GM21528 (cell line): ENCODE data around the gene VPS39.

ENCODE experiments used
- ATAC-seq: cut with Tn5 transposase; IDR thresholded peaks from one replicate; pipeline ENCODE4 v1.9.1; 2021; ENCODE audit warnings: mild to moderate bottlenecking, moderate library complexity; ENCODE audit not compliant: unreplicated experiment, low FRiP score

VPS39 gene

DNA sequence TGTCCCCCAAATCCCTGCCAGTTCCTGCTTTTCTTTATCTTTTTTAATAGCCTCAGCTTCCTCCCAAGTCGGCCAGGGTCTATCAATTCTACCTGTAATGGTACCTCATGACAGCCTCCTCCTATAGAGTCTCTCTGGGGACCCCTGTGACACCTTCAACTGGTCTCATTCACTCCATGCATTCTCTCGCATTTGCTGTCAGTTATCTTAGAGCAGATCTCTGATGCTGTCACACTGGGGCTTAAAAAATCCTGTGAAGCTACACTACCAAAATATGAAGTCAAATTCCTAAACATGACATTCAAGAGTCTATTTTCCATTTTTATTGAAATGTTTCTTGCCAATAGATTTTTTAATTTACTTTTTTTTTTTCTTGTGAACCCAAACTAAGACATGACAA is 5.5 kb downstream of the VPS39 start:
- no peak for ATAC-seq

DNA sequence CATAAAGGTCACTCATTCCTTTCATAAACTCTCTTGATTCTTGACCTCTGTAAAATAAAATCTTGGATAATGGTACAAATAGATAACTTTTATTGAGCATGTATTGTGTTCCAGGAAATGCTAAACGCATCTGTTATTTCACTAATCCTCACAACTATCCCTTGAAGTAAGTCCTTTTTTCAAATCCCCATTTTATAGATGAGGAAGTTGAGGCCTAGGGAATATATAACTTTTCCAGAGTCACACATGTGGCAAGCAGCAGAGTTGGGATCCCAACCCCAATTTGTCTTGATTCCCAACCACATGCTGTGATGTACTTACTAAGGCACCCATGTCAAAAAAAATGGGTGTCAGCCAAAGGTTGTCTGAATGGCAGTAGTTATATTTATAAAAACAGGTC is 6.3 kb downstream of the VPS39 start:
- no peak for ATAC-seq

DNA sequence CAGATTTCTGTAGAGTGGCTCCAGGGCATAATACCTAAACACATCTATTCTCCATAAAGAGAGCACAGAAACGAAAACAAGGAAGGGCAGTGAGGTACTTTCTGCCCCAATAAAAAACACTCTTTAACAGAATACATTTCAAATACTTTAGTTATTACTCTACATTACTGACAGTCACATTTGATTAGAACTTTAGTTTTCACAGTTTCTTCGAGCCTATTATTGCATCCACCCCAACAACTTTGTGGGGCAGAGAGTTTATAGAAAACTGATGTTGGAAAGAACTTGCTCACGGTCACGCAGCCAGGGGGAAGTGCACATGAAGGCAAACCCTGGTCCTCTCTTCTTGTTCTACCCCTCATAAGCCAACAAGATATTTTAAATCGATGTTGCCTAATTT is 9.0 kb downstream of the VPS39 start:
- ATAC-seq, result no peak

DNA sequence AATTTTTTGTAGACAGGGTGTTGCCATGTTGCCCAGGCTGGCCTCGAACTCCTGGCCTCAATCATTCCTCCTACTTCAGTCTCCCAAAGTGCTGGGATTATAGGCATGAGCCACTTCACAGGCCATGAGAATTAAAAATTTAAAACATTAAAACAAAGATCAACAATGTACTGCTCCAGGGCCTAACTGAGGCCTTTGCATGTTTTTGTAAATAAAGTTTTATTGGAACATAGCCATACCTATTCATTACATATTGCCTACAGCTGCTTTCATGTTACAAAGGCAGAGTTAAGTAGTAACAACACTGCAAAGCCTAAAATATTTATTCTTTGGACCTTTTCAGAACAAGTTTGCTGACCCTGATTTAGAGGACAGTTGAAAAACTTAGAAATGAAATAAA is 9.6 kb downstream of the VPS39 start:
- ATAC-seq, result no peak

DNA sequence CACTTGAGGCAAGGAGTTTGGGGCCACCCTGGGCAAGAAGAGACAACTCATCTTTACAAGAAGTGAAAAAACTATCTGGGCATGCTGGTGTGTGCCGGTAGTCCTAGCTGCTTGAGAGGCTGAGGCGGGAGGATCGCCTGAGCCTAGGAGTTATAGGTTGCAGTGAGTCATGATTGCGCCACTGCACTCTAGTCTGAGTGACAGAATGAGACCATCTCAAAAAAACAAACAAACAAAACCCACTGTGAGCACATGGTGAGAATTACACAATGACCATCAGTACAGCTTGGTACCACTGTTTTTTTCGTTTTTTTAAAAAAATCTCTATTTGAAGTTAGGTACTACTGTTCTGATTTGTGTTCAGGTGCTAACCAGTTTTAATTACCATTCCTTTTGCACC is 13.6 kb downstream of the VPS39 start:
- no peak for ATAC-seq

DNA sequence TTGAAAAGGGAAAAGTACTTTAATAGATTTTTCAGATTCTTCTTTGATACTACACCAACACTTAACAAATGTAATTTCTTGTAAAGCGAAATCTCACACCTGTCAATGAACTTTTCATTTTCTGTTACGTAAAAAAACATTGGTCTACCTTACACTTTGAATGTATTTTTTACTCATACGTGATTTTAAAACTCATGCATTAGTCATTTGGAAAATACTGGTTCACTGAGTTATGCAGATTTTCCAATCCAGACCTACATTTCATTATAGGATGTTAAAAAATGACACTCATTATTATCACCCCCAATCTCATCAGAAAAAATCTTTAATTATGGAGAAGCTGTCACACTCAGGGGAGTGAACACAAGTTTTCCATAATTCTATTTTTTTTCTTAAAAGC is 14.7 kb downstream of the VPS39 start:
- no peak for ATAC-seq

DNA sequence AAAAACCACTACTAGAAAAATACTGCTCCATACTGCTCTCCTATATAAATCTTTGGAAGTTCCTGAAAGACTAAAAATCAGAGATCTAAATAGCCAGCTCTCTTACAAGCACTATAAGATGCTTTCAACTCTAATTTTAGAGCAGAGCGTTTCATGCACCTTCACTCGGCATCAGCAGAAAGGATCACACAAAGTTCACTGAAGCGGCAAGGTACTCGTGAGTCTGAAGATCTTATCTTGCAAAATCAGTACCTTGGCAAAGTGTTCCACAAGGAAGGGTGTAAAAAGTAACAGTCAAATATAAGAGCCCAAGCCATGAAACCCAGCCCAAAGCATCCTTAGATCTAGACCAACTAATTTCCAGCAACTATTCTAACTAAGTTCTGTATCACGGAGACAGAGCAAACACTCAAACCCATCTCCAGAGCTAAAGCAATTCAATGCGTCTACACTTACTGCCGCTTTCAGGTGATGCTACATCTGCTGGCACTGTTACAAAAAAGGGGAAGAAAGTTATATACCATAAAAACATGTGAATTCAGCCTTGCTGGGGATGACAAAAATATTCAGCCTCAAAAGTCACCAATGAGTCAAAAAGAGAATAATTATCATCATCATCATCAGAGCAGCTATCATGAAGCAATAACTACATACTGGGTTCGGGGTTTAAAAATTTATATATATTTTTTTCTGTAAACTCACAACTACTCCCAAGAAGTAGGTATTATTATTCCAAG is 16.3 kb downstream of the VPS39 start:
- no peak for ATAC-seq

DNA sequence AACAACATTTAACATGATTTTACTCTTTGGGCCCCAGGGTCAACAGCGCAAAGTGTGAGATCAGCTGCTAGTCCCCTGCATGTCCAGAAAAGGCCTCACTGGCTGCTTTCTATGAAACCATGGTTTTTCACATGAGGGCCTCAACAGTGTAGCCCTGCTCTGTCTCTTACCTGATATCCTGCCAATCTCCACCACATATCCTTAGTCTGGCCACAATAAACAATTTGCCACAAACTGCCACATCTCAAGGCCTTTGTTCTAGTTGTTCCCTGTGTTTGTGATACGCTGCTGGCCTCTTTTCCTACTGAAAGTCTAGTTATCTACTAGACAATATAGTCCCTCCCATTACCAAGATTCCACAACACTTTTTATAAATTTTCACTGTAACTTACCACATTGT is 17.7 kb downstream of the VPS39 start:
- no peak for ATAC-seq

DNA sequence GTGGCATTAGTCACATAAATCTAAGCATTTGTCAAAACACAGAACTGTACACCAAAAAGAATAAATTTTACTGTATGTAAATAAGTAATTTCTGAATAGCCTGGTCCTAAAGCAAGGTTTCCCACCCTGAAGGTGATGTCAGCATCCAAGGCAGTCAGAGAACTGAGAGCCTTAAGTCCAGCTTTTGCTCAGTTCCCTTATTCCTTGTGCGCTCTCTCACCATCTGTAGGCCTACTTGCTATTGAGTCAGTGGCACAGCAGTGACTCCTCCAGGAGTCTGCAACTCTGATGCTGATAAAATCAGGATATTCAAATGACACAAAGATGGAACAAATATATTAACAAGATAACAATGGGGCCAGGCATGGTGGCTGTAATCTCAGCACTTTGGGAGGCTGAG is 22.3 kb downstream of the VPS39 start:
- ATAC-seq, result no peak

DNA sequence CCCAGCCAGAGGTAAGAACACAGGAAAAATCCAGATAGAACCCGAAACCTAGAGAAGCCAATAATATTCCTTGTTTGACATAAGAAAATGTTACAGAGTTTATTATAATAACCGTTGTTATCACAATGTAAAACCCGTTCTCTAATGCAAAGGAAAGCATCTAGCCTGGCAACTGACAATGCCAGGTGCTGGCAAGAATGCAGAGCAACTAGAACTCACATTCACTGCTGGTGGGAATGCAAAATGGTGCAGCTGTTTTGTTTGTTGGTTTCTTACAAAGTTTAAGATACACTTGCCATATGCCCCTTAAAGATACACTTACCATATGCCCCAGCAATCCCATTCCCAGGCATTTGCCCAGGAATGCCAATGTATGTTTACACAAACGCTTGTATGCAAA is 23.4 kb downstream of the VPS39 start:
- ATAC-seq, result no peak

DNA sequence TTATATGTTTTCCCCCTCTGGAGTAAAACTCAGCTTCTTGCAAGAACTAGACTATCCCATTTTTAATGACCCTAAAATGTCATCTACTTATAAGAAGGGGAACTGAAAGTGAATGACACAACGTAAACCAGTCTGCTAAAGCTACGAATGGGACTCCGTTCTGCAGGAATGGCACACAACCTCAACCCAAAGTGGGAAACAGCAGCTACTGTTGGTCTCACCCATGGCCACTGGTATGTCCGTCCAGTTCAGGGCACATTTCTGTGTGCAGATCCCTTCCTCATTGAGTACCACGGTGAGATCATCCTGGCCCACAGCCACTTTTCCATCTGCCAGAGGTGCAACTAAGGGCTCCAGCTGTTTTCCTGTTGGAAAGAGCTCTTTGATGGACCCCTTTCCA is 23.8 kb downstream of the VPS39 start:
- no peak for ATAC-seq

DNA sequence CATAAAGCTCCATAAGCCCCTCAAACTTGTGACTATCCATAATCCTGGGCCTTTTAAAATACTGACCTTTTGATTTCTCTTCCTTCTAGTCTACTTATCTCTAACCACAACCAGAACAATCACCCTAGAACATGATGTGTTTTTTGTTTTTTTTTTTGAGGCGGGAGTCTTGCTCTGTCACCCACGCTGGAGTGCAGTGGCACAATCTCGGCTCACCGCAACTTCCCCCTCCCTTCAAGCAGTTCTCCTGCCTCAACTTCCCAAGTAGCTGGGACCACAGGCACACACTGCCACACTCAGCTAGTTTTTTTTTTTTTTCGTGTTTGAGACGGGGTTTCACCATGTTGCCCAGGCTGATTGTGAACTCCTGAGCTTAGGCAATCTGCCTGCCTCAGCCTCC is 25.1 kb downstream of the VPS39 start:
- ATAC-seq, result no peak

DNA sequence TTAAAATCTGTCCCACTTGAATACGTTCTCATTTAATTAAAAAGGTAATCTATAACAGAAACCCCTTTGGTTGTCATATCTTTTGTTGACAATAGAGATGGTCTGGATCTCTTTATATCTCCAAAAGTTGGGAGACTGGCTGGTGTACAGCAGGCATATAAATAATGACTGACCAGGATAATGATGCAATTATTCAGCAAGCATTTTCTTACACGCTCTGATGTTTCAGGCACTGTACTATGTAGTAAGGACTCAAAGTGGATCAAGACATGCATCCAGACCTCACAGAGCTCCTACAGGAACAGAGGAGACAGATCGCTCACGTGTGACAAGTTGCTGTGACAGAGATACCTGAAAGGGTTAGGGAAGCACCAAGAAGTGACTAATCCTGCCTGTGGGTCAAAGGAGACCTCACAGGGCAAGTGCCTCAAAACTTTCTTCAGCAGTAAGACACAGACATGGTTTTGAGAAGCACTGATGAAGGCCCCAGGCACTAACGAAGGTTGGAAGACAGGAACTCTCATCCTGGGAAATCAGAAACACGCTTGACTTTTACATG is 25.7 kb downstream of the VPS39 start:
- ATAC-seq, result no peak

DNA sequence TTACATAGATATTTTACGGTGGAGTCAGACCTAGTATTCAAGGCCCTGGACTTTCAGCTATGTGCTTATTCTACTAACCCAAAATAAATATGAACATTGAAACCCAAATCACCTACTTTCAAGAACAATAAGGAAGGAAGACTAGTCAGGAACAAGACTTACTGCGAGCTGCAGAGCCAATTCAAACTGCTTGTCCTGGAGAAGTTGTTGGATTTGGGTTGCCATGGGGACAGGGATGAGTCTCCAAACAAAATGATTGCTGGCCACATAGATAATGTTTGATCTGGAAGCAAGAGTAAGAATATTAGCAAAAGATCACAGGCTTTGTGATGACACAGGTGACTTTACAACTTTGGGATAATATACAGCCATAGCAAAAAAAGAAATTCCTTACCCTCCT is 30.0 kb downstream of the VPS39 start:
- ATAC-seq, result no peak

DNA sequence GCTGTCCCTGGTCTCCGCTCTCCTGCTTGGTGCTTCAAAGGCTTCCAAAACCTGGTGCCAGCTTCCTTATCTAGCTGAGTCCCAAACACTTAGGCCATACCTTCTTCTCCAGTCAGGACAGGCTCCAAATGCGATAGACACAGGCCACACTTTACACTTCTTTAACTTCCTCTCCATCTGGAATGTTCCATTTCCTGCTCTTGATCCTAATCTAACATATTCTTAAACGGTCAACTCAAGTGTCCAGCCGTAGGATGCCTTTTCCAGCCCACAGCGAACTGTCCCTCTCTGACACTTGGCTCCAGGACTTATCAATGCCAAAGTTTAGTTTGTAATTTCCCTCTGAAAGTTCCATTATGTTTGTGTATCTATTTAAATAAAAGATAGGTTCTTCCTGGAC is 32.4 kb downstream of the VPS39 start:
- ATAC-seq, result no peak

DNA sequence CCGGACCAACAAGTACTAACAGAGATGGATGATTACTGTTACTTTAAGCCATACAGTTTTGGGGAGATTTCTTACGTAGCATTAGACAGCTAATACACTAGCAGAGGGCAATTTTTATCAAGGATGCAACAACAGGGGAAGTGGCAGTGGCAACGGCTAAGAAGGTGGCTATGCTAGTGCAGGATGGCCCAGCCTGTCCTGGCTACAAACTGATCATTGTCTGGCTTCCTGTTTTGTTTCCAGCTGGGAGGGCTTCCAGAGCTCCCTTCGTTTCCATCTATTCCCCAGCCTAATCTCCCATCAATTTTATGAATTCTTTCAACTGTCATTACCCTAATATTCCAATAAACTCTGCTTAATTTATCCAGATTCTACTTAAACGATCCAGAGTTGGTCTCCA is 35.6 kb downstream of the VPS39 start:
- no peak for ATAC-seq

DNA sequence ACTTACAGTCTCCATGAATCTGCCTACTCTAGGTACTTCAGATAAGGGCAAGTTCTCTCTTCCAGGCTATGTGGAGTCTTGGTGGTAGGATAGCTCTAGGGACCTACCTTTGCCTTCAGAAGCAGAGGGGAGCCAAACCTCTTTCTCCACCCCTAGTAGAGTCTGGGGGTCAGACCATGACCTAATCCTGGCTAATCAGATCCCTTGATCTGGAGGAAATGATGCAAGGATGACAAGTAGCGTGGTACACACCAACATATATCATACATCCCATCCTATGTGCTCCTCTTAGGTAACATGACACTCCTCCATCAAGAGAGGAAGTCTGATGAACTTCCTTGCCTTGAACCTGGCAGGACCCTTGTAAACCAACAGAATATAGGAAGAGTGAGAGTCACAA is 36.3 kb downstream of the VPS39 start:
- ATAC-seq, result no peak

DNA sequence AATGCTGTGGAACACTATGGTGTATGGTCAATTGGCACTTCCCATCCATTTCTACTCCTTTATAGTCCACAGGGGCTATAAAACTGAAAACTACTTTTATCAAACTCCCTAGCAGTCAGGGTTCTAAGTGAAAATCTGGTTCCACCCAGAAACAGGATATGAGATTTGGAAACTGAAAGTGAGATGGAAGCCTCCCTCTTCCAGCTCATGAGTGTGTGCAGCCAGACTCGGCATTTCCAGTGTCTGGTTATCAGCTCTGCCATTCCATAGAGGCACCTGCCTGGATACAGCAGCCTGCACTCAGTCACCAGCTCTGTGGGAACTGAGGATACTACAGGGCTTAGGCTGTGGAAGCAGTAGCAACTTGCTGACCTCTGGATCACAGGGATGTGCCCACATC is 37.0 kb downstream of the VPS39 start:
- ATAC-seq, result no peak

DNA sequence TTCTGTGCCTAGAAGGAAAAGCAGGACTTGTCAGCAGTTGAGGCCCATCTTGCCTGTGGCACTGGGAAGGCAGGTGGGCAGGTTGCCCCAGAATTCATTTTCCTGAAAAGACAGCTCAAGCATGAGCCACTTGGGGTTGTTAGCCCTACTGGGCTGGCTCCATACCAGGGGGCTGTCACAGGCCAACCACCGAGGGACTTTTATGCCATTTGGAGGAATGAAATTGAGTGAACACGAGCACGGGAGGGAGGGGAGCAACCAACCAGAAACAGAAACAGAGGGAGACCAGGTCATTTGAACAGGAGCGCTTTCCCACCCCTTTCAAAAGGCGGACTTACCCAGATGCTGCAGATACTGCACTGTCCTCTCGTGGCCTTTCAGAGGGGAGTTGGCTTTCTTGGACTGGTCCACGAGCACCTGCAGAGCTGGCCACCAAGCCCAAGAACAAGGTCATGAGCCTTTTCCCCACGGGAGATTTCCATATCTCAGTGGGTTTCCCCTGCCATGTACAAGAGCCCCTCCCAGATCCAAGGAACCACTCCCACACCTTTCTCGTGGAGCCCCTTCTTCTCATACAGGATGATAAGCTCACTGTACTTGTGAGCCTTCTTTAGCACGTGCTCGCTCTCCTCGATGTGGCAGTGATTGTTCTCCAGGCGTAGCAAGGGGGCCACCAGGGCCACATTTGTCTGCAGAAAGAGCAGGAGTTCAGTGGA is 41.7 kb downstream of the VPS39 start:
- no peak for ATAC-seq

DNA sequence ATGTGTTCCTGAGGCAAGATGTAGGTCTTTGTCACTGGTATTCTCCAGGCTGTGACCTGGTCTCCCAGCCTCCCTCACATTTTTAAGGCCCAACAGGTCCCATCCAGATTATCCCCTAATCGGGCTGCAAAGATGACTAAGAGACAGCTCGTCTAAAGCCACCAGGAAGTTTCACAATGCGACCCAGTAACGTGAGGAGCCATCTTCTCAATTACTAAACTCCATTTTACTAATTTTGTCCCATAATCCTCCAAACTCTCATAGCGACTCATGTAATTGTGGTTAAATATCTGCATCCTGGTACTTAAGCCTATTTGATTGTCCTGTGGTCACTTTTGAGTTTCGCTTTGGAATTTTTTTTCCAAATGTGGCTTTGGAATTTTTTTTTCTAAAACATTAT is 43.0 kb downstream of the VPS39 start:
- ATAC-seq, result no peak

DNA sequence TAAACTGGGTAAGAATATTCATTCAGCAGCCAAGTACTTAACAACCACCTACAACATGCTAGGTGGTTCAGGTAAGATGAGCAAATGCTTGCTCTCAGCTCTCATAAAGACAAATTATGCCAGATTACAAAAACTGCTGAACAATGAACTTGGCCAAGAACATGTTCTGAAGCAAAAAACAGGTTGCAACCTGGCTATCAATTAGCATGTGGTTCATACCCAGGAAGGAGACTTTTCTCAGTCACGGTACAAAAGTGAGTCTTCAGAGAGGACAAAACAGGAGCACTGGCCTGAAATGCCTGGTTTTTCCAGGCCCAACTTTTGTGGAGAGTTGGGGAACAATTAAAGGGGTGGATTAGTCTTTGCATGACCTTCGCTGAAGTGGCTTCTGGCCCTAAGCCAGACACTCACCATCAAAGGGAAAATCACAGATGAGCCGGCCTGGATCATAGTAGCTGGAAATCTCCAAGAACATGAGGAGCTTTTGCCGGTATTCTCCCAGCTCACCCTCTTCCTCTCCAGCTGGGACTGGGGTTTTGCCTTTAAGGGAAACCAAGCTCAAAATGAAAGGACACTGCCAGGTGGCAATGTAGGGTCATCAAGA is 44.1 kb downstream of the VPS39 start:
- no peak for ATAC-seq

DNA sequence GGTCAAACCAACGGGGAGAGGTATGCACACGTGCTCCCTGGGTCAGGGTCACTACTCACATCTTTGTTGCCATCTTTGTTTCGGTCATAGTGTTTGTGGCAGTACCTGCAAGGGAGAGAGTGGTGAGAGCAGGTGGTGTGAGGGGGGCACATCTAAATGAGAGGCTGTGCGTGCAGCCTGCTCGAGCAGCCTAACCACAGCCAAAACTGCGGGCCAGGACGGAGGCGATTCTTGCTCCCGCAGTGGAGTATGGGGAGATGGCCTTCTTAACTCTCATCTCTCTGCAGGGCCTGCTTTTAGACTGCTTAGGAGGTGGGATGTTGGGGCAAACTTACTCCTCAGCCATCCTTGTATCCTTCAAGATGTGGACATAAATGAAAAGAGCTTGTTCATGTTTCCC is 44.8 kb downstream of the VPS39 start:
- no peak for ATAC-seq
